Measurements from ENCODE around the gene CPNE5.

The CPNE5 gene

GRCh38 chr6:36829919-36830544 is 9.2 kb downstream of the CPNE5 start:
- H3K27ac ChIP-seq (ENCODE audit: low read depth, low read length), result no peak overlapping the region
- no peaks in the 10 kb centered on the region for H3K9me3 ChIP-seq (ENCODE audit: low read length)
- H3K27me3 ChIP-seq (ENCODE audit: control insufficient read depth in 1 of 2, insufficient read depth in 2 of 2, low read length in 2 of 2), result no peaks in the 10 kb centered on the region
- H3K4me3 ChIP-seq (ENCODE audit: low read depth in 1 of 2, low read length in 2 of 2), result peak overlapping the region in 1 of 2 donors; percentile 39
- H3K4me1 ChIP-seq (ENCODE audit: insufficient read depth, low read length), result peaks cover 11% of the 10 kb centered on the region
- no peak overlapping the region for H3K9ac ChIP-seq (ENCODE audit: low read length)
- H3K36me3 ChIP-seq (ENCODE audit: insufficient read depth, low read length), result no peaks in the 10 kb centered on the region

- Histone ChIP-seq H3K27ac (ENCODE audit: low read depth, low read length) (no peak overlapping the region), H3K9me3 (ENCODE audit: low read length) (no peaks in the 10 kb centered on the region), H3K9ac (ENCODE audit: low read length) (no peak overlapping the region), H3K4me1 (ENCODE audit: insufficient read depth, low read length) (peaks cover 11% of the 10 kb centered on the region), H3K4me3 (ENCODE audit: low read depth in 1 of 2, low read length in 2 of 2) (no peak overlapping the region), H3K36me3 (ENCODE audit: insufficient read depth, low read length) (no peaks in the 10 kb centered on the region), H3K27me3 (ENCODE audit: control insufficient read depth in 1 of 2, insufficient read depth in 2 of 2, low read length in 2 of 2) (no peaks in the 10 kb centered on the region)
Observed at GRCh38 chr6:36827261-36828079, 11.8 kb downstream of the CPNE5 start.

- Histone ChIP-seq H3K9me3 (ENCODE audit: low read length) (no peaks in the 10 kb centered on the region), H3K9ac (ENCODE audit: low read length) (no peak overlapping the region), H3K27ac (ENCODE audit: low read depth, low read length) (no peak overlapping the region), H3K4me1 (ENCODE audit: insufficient read depth, low read length) (peaks cover 11% of the 10 kb centered on the region), H3K27me3 (ENCODE audit: control insufficient read depth in 1 of 2, insufficient read depth in 2 of 2, low read length in 2 of 2) (no peaks in the 10 kb centered on the region), H3K4me3 (ENCODE audit: low read depth in 1 of 2, low read length in 2 of 2) (no peak overlapping the region), H3K36me3 (ENCODE audit: insufficient read depth, low read length) (no peaks in the 10 kb centered on the region)
Observed at GRCh38 chr6:36826520-36827227, 12.6 kb downstream of the CPNE5 start.

GRCh38 chr6:36825994-36826393 is 13.2 kb downstream of the CPNE5 start:
- Histone ChIP-seq H3K9me3 (ENCODE audit: low read length) (no peaks in the 10 kb centered on the region), H3K9ac (ENCODE audit: low read length) (no peak overlapping the region), H3K4me1 (ENCODE audit: insufficient read depth, low read length) (peaks cover 11% of the 10 kb centered on the region), H3K27me3 (ENCODE audit: control insufficient read depth in 1 of 2, insufficient read depth in 2 of 2, low read length in 2 of 2) (no peaks in the 10 kb centered on the region), H3K27ac (ENCODE audit: low read depth, low read length) (no peak overlapping the region), H3K36me3 (ENCODE audit: insufficient read depth, low read length) (no peaks in the 10 kb centered on the region), H3K4me3 (ENCODE audit: low read depth in 1 of 2, low read length in 2 of 2) (no peak overlapping the region)

GRCh38 chr6:36825452-36825851 is 13.8 kb downstream of the CPNE5 start:
- Histone ChIP-seq H3K27me3 (ENCODE audit: control insufficient read depth in 1 of 2, insufficient read depth in 2 of 2, low read length in 2 of 2) (no peaks in the 10 kb centered on the region), H3K36me3 (ENCODE audit: insufficient read depth, low read length) (no peaks in the 10 kb centered on the region), H3K9me3 (ENCODE audit: low read length) (no peaks in the 10 kb centered on the region), H3K9ac (ENCODE audit: low read length) (no peak overlapping the region), H3K4me3 (ENCODE audit: low read depth in 1 of 2, low read length in 2 of 2) (no peak overlapping the region), H3K27ac (ENCODE audit: low read depth, low read length) (no peak overlapping the region), H3K4me1 (ENCODE audit: insufficient read depth, low read length) (peaks cover 8% of the 10 kb centered on the region)

- Histone ChIP-seq H3K9ac (ENCODE audit: low read length) (no peak overlapping the region), H3K9me3 (ENCODE audit: low read length) (no peaks in the 10 kb centered on the region), H3K27me3 (ENCODE audit: control insufficient read depth in 1 of 2, insufficient read depth in 2 of 2, low read length in 2 of 2) (no peaks in the 10 kb centered on the region), H3K36me3 (ENCODE audit: insufficient read depth, low read length) (no peaks in the 10 kb centered on the region), H3K27ac (ENCODE audit: low read depth, low read length) (no peak overlapping the region), H3K4me1 (ENCODE audit: insufficient read depth, low read length) (no peaks in the 10 kb centered on the region), H3K4me3 (ENCODE audit: low read depth in 1 of 2, low read length in 2 of 2) (no peak overlapping the region)
Observed at GRCh38 chr6:36824253-36824652, 15.0 kb downstream of the CPNE5 start.

- Histone ChIP-seq H3K4me1 (ENCODE audit: insufficient read depth, low read length) (no peaks in the 10 kb centered on the region), H3K36me3 (ENCODE audit: insufficient read depth, low read length) (no peaks in the 10 kb centered on the region), H3K4me3 (ENCODE audit: low read depth in 1 of 2, low read length in 2 of 2) (no peak overlapping the region), H3K27ac (ENCODE audit: low read depth, low read length) (no peak overlapping the region), H3K9me3 (ENCODE audit: low read length) (no peaks in the 10 kb centered on the region), H3K9ac (ENCODE audit: low read length) (no peak overlapping the region), H3K27me3 (ENCODE audit: control insufficient read depth in 1 of 2, insufficient read depth in 2 of 2, low read length in 2 of 2) (no peaks in the 10 kb centered on the region)
Observed at GRCh38 chr6:36823421-36824096, 15.7 kb downstream of the CPNE5 start.

GRCh38 chr6:36822506-36823269 is 16.6 kb downstream of the CPNE5 start:
- Histone ChIP-seq H3K27me3 (ENCODE audit: control insufficient read depth in 1 of 2, insufficient read depth in 2 of 2, low read length in 2 of 2) (no peaks in the 10 kb centered on the region), H3K4me1 (ENCODE audit: insufficient read depth, low read length) (no peaks in the 10 kb centered on the region), H3K36me3 (ENCODE audit: insufficient read depth, low read length) (no peaks in the 10 kb centered on the region), H3K4me3 (ENCODE audit: low read depth in 1 of 2, low read length in 2 of 2) (no peak overlapping the region), H3K9me3 (ENCODE audit: low read length) (no peaks in the 10 kb centered on the region), H3K27ac (ENCODE audit: low read depth, low read length) (no peak overlapping the region), H3K9ac (ENCODE audit: low read length) (no peak overlapping the region)

- no peaks in the 10 kb centered on the region for H3K36me3 ChIP-seq (ENCODE audit: insufficient read depth, low read length)
- no peak overlapping the region for H3K9ac ChIP-seq (ENCODE audit: low read length)
- H3K4me1 ChIP-seq (ENCODE audit: insufficient read depth, low read length), result no peaks in the 10 kb centered on the region
- no peaks in the 10 kb centered on the region for H3K27me3 ChIP-seq (ENCODE audit: control insufficient read depth in 1 of 2, insufficient read depth in 2 of 2, low read length in 2 of 2)
- H3K9me3 ChIP-seq (ENCODE audit: low read length), result no peaks in the 10 kb centered on the region
- H3K27ac ChIP-seq (ENCODE audit: low read depth, low read length), result no peak overlapping the region
- no peak overlapping the region for H3K4me3 ChIP-seq (ENCODE audit: low read depth in 1 of 2, low read length in 2 of 2)
Observed at GRCh38 chr6:36821581-36822335, 17.5 kb downstream of the CPNE5 start.

- Histone ChIP-seq H3K27ac (ENCODE audit: low read depth, low read length) (no peak overlapping the region), H3K27me3 (ENCODE audit: control insufficient read depth in 1 of 2, insufficient read depth in 2 of 2, low read length in 2 of 2) (no peaks in the 10 kb centered on the region), H3K4me3 (ENCODE audit: low read depth in 1 of 2, low read length in 2 of 2) (no peak overlapping the region), H3K9ac (ENCODE audit: low read length) (no peak overlapping the region), H3K4me1 (ENCODE audit: insufficient read depth, low read length) (no peaks in the 10 kb centered on the region), H3K36me3 (ENCODE audit: insufficient read depth, low read length) (no peaks in the 10 kb centered on the region), H3K9me3 (ENCODE audit: low read length) (no peaks in the 10 kb centered on the region)
Observed at GRCh38 chr6:36820700-36821580, 18.3 kb downstream of the CPNE5 start.

Measured in muscle layer of colon (tissue), 2 donors.